Raji (cell line): ENCODE data around the gene MDN1.

ENCODE experiments used
- POLR2A ChIP-seq: IDR thresholded peaks from 2 replicates; pipeline ENCODE4 v1.6.1; 2011; ENCODE audit warnings: low read depth, low read length, control low read depth; ENCODE audit not compliant: insufficient read depth

MDN1 gene

GRCh38 chr6:89828988-89829471 is 9.4 kb upstream of the MDN1 start:
- TF ChIP-seq POLR2A: no peak

- TF ChIP-seq POLR2A: no peak
Measured at GRCh38 chr6:89826029-89826528, 6.5 kb upstream of the MDN1 start.

GRCh38 chr6:89818977-89819335 is 638 bp downstream of the MDN1 start:
- TF ChIP-seq POLR2A: no peak

GRCh38 chr6:89817481-89817880 is 2.1 kb downstream of the MDN1 start:
- no peak for TF ChIP-seq POLR2A

GRCh38 chr6:89807581-89807980 is 12.0 kb downstream of the MDN1 start:
- no peak for TF ChIP-seq POLR2A

GRCh38 chr6:89805814-89806371 is 13.7 kb downstream of the MDN1 start:
- no peak for TF ChIP-seq POLR2A

- TF ChIP-seq POLR2A: no peak
Measured at GRCh38 chr6:89803271-89803670, 16.3 kb downstream of the MDN1 start.

GRCh38 chr6:89799756-89800155 is 19.8 kb downstream of the MDN1 start:
- no peak for TF ChIP-seq POLR2A

- TF ChIP-seq POLR2A: no peak
Measured at GRCh38 chr6:89799096-89799495, 20.5 kb downstream of the MDN1 start.

- no peak for TF ChIP-seq POLR2A
Measured at GRCh38 chr6:89797317-89797716, 22.3 kb downstream of the MDN1 start.

- no peak for TF ChIP-seq POLR2A
Measured at GRCh38 chr6:89794324-89794723, 25.3 kb downstream of the MDN1 start.

- TF ChIP-seq POLR2A: no peak
Measured at GRCh38 chr6:89793586-89793985, 26.0 kb downstream of the MDN1 start.

- no peak for TF ChIP-seq POLR2A
Measured at GRCh38 chr6:89792881-89793280, 26.7 kb downstream of the MDN1 start.

- no peak for TF ChIP-seq POLR2A
Measured at GRCh38 chr6:89790403-89790802, 29.2 kb downstream of the MDN1 start.

- no peak for TF ChIP-seq POLR2A
Measured at GRCh38 chr6:89789980-89790379, 29.6 kb downstream of the MDN1 start.

GRCh38 chr6:89787660-89788328 is 31.8 kb downstream of the MDN1 start:
- TF ChIP-seq POLR2A: no peak

GRCh38 chr6:89786970-89787369 is 32.6 kb downstream of the MDN1 start:
- TF ChIP-seq POLR2A: no peak

- TF ChIP-seq POLR2A: no peak
Measured at GRCh38 chr6:89784838-89785237, 34.8 kb downstream of the MDN1 start.

GRCh38 chr6:89782222-89782621 is 37.4 kb downstream of the MDN1 start:
- no peak for TF ChIP-seq POLR2A
